Endometrial microvascular endothelial cells (primary cell): Measurements from ENCODE around the gene ELF3. TPM values are rescaled to one million over a fixed set of nuclear protein-coding genes. Genes with fewer than 3 reads are reported as not detected.
"Not testable (repeated sequence)": the region's sequence is repeated elsewhere in the genome, so short reads cannot be mapped to it uniquely, and the experiment has no call there.

Source experiments
- in situ Hi-C: cut with HindIII; loops from 2 replicates; pipeline ENCODE4 v1.10.0; 2017; ENCODE audit warnings: low sequenced_read_pairs, low pct_unique_long_range_greater_than_20kb; ENCODE audit errors: inconsistent ontology term
- total RNA-seq: library from RNA; depleted of rRNA; stranded (reverse); fragments of >200 nt; gene quantifications from one replicate; pipeline ENCODE4 v1.2.3, GENCODE V29; 2015; ENCODE audit errors: inconsistent ontology term

Gene ELF3
- not detected for total RNA-seq

DNA sequence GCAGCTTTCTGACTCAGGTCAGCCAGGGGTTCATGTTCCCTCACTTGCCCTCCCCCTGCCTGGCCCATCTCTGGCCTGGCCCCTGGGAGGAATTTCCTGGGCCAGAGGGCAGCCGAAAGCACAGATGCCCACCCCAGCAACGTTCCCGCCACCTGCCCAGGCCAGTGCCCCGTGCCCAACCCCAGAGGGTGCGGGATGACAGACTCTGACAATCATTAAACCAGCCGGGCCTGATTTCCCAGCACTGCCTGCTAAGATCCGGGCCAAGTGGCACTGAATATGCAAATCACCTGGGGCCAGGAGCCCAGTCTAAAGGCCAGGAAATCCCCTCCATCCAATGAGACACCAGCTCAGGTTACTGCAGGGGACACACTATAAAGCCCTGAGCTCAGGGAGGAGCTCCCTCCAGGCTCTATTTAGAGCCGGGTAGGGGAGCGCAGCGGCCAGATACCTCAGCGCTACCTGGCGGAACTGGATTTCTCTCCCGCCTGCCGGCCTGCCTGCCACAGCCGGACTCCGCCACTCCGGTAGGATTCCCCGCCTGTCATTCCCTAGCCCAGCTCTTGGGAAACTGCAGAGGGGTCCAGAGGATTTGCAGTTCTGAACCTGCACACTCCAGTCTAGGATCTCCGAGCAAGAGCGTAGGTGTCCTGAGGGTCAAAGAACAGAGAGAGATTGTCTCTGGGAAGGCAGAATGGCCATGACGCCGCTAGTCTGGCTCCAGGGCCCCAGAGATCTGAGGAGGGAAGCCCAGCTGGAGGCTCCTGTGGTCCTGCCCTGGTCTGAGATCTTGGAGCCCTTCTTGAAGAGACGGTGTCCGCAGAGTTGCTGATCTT is at the start of gene ELF3:
TSS of gene ELF3 (plus strand) at position 408 of the 836 bp plus-strand sequence. CDS start 550 bp downstream, outside the sequence.
- in situ Hi-C loops: no loop called here

DNA sequence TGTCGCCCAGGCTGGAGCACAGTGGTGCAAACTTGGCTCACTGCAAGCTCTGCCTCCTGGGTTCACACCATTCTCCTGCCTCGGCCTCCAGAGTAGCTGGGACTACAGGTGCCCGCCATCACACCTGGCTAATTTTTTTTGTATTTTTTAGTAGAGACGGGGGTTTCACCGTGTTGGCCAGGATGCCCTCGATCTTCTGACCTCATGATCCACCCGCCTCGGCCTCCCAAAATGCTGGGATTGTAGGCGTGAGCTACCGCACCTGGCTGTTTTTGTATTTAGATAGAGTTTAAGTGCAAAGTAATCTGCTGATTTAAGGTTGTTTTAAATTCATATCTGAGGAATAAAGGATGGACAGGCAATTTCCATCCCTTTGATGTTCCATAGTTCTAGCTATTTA is 48.0 kb upstream of the ELF3 start:
- in situ Hi-C loops: not testable (repeated sequence)

DNA sequence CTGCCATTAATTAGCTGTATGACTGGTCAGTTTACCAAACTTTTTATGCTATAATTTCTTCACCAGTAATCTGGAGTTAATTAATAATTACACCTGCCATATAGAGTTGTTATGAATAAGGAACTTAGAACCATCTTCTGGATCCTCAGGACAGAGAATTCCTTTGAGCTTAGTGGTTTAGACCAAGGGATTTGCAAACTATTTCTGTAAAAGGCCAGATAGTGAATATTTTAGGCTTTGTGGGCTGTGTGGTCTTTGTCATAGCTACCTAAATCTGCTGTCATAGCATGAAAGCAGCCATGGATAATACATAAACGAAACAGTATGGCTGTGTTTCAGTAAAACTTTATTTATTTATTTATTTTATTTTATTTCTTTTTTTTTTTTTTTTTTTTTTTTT is 46.1 kb upstream of the ELF3 start:
- in situ Hi-C loops: no loop called here

DNA sequence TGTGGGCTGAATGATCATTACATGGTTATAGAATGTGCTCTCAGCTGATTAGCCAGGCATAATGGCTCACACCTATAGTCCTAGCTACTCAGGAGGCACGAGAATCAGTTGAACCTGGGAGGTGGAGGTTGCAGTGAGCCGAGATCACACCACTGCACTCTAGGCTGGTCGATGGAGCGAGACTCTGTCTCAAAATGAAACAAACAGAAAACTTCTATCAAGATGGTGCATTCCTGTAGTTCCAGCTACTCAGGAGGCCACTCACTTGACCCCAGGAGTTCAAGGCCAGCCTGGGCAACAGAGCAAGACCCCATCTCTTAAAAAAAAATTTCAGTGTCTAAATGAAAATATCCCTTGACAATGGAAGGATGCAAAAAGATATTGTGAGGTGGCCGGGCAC is 44.2 kb upstream of the ELF3 start:
- in situ Hi-C loops: no loop called here

DNA sequence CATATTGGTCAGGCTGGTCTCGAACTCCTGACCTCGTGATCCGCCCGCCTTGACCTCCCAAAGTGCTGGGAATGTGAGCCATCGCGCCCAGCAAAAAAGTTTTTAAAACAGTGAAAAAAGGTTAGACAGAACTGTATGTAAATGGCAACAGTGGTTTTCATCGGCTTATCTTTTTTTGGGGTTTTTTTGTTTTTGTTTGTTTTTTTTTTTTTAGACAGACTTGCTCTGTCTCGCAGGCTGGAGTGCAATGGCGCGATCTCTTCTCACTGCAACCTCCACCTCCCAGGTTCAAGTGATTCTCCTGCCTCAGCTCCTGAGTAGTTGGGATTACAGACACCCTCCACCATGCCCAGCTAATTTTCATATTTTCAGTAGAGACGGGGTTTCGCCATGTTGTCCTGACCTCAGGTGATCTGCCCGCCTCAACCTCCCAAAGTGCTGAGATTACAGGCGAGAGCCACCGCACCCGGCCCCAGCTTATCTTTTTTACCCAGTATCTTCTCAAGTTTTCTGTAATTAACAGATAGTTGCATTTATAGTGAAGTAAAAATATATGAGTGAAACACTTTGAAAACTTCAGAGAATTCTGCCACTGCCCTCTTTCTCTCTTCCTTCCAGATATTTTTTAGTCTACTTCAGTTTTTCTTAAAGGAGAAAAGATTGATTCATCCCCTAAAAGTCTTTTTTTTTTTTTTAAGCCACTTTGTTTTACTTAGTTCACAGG is 42.0 kb upstream of the ELF3 start:
- in situ Hi-C loops: no loop called here

DNA sequence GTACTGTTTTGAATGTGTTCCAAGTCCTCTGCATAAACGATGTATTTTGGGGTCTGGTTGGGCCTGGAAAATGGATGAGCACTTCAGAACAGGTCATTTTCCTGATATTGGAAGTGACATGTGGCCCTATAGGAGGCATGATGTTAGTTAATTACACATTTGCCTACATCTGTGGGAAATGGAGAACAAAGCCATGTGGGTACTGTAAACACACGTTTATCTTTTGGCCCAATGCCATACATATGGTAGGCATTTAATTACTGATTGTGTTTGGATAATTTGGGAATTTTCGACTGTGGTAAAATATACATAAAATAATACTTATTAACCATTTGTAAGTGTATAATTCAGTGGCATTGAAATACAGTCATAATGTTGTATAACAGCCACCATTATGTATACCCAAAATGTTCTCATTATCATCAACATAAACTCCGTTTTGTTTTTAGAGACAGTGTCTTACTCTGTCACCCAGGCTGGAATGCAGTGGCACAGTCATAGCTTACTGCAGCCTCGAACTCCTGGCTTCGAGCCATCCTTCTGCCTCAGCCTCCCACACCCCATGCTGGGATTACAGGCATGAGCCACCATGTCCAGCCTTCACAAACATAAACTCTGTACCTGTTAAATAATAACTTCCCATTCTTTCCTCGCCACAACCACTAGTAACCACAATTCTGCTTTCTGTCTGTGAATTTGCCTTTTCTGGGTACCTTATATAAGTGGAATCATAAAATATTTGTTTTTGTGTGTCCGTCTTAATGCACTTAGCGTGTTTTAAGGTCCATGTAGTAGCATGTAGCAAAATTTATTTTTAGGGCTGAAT is 39.8 kb upstream of the ELF3 start:
- in situ Hi-C loops: no loop called here

DNA sequence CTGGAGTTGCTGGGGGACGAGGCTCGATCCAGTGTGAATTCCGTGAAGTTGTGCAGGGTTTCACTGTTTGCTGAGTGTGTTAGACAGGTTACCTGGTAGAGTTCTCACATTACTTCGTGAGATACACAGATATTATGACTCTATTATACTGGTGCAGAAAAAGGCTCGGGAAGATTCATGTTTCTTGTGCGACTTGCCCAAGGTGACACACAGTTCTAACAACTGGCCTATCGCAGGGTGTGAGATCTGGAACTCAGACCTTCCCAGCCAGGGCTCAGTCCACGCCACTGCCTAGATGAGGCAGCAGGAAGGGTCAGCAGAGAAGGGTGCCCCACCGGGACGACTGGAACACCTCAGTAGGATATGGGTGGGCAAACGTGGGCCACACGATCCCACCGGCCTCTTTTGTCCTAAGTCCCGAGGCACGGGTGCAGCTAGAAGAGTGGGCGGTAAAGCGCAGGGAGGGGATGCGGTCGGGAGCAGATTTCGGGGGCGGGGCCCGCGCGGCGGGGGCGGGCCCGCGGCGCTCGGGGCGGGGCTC is 28.2 kb upstream of the ELF3 start:
- in situ Hi-C loops: no loop called here

DNA sequence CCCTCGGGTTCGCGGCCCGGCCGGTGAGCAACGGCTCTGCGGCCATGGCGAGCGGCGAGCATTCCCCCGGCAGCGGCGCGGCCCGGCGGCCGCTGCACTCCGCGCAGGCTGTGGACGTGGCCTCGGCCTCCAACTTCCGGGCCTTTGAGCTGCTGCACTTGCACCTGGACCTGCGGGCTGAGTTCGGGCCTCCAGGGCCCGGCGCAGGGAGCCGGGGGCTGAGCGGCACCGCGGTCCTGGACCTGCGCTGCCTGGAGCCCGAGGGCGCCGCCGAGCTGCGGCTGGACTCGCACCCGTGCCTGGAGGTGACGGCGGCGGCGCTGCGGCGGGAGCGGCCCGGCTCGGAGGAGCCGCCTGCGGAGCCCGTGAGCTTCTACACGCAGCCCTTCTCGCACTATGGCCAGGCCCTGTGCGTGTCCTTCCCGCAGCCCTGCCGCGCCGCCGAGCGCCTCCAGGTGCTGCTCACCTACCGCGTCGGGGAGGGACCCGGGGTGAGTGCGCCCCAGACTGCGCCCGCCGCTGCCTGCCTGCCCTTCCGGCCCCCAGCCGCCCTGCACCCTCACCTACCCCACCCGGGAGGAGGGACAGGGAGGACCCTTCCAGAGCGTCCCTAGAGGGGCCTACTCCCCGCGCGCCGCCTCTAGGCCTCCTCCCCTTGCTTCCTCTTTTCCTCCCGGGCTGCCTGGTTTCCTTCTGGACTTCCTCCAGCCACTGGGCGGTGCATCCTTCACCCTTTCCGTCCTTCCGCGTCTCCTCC is 27.6 kb upstream of the ELF3 start, which contains the start of gene RNPEP:
TSS of gene RNPEP (plus strand) at position 26 of the 757 bp plus-strand sequence. CDS start at position 45, 19 bp downstream.
- in situ Hi-C loops: no loop called here

DNA sequence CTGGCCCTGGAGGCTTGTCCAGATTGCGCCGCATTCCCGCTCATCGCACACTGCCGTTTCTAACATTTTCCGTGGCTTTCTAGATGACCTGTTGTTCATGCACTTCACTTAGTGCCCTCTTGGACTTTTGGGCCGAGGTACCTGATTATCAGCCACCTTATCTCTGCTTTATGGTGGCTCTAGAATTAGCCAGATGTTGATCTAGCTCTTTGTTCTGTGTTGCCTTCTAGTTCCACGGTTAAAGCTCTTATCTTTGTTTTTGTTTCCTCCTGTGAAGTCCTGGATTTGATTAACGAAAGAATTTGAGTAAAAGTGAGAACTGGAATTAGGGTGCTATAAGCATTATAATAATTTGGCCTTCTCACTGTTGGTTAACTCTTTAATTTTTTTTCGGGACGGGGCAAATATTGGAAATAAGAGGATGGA is 27.0 kb upstream of the ELF3 start:
- in situ Hi-C loops: no loop called here

DNA sequence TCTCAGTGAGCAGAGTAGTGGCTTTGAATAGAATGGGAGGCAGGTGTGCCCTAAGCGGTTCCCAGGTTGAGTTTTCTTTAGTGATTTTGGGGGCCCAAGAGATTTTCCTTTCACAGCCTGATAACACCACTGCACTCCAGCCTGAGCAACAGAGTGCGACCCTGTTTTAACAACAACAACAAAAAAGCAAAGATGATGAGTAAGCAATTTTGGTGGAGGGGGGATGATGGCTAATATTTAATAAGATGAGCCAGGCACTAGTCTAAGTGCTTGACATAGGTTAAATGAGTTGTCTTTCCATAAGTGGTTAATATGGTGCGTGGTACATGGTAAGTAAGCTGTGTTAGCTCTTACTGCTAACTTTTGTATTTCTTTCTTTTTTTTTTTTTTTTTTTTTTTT is 25.9 kb upstream of the ELF3 start:
- in situ Hi-C loops: no loop called here

DNA sequence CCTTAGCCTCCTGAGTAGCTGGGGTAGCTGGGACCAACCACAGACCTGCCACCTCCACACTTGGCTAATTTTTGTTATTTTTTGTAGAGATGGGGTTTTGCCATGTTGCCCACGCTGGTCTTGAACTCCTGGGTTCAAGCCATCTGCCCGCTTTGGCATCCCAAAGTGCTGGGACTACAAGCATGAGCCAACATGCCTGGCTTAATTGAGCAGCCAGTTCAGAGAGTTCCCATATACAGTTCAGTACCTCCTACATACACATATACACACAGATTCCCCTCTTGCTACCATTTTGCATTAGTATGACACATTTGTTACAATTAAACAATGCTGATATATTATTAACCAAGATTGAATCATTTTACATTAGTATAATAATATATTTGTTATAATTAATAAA is 25.0 kb upstream of the ELF3 start:
- in situ Hi-C loops: no loop called here

DNA sequence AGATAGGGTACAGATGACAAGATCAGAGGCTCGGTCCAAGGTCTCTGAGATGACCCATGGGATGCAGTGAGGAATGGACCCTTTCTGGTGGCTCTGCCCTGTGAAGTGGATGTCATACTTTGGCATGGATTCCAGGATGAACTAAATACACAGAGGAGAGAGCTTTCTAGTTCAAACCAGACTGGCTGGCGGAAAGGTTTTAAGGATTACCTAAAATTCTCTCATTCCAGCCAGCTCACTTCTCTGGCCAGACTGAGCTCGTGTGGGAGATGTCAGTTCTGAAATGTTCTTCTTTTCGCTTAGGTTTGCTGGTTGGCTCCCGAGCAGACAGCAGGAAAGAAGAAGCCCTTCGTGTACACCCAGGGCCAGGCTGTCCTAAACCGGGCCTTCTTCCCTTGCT is 21.8 kb upstream of the ELF3 start:
- in situ Hi-C loops: no loop called here

DNA sequence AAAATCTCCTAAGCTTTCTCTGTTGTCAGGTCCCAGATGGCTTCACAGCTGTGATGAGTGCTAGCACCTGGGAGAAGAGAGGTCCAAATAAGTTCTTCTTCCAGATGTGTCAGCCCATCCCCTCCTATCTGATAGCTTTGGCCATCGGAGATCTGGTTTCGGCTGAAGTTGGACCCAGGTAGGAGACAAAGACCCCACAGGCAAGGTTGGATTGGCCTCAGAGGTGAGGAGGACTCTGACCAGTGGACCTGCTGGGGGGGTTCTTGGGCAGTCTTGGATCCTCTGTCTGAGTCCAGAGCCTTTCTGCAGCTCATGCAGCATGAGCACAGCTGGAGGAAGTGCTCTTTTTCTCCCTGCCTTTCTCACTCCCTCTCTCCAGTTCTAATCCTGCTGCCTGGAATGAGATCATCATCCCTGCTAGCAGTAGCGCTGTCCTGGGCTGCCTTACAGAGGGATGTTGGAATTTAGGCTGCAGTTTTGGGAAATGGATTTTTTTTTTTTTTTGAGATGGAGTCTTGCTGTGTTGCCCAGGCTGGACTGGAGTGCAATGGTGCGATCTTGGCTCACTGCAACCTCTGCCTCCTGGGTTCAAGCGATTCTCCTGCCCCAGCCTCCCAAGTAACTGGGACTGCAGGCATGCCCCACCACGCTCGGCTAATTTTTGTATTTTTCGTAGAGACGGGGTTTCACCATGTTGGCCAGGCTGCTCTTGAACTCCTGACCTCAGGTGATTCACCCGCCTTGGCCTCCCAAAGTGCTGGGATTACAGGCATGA is 20.8 kb upstream of the ELF3 start:
- in situ Hi-C loops: no loop called here

DNA sequence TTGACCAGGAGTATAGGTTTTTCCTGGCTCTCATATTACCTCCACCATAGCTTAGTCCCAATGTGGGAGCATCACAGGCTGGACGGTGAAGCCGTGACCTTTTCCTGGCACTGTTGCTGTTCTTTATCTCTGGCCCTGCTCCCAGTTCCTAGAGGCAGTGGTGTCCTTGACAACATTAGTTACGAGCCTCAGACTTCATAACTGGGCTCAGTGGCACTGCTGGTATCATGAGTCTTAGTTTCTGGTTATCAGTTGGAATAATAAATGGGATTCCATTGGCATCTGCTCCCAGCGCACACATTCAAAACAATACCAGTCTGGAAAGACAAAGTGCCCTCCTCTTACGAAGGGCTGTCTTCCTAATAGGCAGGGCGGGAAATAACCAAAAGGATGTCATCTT is 20.0 kb upstream of the ELF3 start:
- in situ Hi-C loops: no loop called here

DNA sequence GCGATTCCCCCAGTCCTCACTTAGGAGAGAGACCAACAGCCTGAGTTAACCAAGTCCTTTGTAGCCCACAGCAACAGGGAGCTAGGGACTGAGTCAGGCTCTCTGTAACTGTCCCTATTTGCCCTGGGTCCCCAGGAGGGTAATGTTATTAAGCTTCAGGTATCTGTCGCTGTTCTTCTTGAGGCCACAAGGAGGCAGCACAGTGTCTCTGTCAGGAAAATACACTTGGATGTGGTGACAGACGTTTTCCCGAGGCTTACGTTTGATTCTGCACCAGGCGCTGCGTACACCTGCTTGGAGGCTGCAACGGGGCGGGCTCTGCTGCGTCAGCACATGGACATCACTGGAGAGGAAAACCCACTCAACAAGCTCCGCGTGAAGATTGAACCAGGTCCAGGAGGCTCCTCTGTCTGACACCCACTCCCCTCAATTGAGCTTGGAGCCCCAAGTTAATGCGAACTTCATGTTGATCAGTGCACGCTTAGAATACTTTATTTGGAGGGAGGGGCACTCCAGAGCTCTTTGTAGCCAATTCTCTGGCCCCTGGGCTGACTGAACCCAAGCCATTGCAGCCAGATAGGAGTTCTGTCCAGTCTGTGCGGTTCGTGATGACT is 10.7 kb upstream of the ELF3 start:
- in situ Hi-C loops: no loop called here

DNA sequence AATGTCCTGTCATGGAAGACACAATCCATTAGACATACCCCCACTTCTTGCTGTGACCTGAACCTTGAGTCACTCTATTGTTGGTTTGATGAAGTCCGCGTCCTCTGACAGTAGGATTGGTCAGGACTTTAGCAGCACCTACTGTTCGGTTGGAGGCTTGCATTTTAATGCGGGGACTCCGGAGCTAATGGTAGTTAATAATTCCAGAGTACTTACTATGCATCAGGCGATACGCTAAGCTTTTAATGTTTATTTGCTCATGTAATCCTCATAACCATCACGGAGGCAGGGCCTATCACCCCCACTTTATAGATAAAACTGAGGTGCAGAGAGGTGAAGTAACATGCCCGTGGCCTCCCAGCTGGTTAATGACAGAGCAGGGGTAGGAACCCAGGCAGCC is 7.9 kb upstream of the ELF3 start:
- in situ Hi-C loops: no loop called here

DNA sequence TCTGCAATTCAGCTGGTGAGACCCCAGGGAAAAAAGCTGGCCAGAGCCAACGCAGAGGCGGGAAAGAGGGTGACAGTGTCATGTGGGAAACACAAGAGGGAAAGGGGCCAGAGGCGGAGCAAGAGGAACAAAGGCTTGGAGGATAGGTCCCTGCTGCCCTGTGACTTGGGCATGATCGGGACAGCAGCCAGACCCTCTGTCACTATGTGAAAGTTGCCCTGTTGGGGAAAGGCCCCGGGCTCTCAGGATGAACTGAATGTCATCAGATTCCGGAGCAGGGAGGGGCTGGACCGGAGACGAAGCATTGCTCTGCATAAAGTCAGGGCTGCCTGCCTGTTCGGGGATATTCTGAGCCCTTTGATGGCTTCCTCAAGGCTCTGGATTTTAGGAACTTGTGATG is 5.7 kb upstream of the ELF3 start:
- in situ Hi-C loops: no loop called here
